Endothelial cell of umbilical vein (primary cell): Measurements from ENCODE around the gene SUMF1. TPM values are rescaled to one million over a fixed set of nuclear protein-coding genes. Genes with fewer than 3 reads are reported as not detected.

Experiments used
- BruUV-seq: library from RNA; stranded (reverse); fragments of 400-500 nt; replicated peaks from 2 replicates; lab custom pipeline; 2021; lab: Mats Ljungman, UMichigan
- CTCF ChIA-PET: fragments of 300-600, 350-600 bp; sonication (Branson Sonifier 250); formaldehyde crosslinking; loops from one replicate; lab custom pipeline; 2021; ENCODE audit warnings: antibody characterized with exemption, inconsistent platforms; lab: Charles Lee
- POLR2A ChIA-PET: fragments of 300-600, 350-600 bp; sonication (Branson Sonifier 250); formaldehyde crosslinking; loops from one replicate; lab custom pipeline; 2021; ENCODE audit warnings: antibody characterized with exemption, inconsistent platforms; lab: Charles Lee
- DNase-seq: peaks from one replicate; pipeline ENCODE4 v3.0.0-alpha.2; 2011; ENCODE audit warnings: low read depth, low spot score
- FAIRE-seq: peaks from 2 replicates; lab custom pipeline; 2011; peaks lifted over from hg19 to GRCh38; lab: Jason Lieb, UNC
- H2AFZ ChIP-seq: 2 replicates; pipeline ENCODE4 v1.6.0; 2012; ENCODE audit warnings: low read depth, low read length, control low read depth, inconsistent platforms
- H3K27ac ChIP-seq: 2 replicates; pipeline ENCODE4 v1.5.1; 2011; ENCODE audit warnings: low read depth, mild to moderate bottlenecking, control low read depth, low read length, moderate library complexity; ENCODE audit not compliant: insufficient read depth
- H3K27me3 ChIP-seq, 2 experiments: 2 replicates each; pipeline versions ENCODE4 v1.6.0 to v1.6.1; 2011; ENCODE audit warnings: low read length in 2 of 2, mixed read lengths in 1 of 2; ENCODE audit not compliant: control insufficient read depth in 2 of 2, insufficient read depth in 2 of 2
- H3K36me3 ChIP-seq, 2 experiments: 2 replicates in 1 of 2; 3 replicates in 1 of 2; pipeline ENCODE4 v1.5.1; 2011; ENCODE audit warnings: low read length in 2 of 2, mild to moderate bottlenecking in 1 of 2, moderate library complexity in 1 of 2; ENCODE audit not compliant: control insufficient read depth in 2 of 2, insufficient read depth in 2 of 2; ENCODE audit errors: extremely low read depth in 1 of 2
- H3K4me1 ChIP-seq: 3 replicates; pipeline ENCODE4 v1.5.1; 2011; ENCODE audit warnings: mild to moderate bottlenecking, low read length; ENCODE audit not compliant: control insufficient read depth, insufficient read depth; ENCODE audit errors: extremely low read depth
- H3K4me2 ChIP-seq: 2 replicates; pipeline ENCODE4 v1.6.1; 2011; ENCODE audit warnings: low read length, control low read depth, mixed read lengths; ENCODE audit not compliant: insufficient read depth
- H3K4me3 ChIP-seq, 3 experiments: fragments of 200-600 bp in 1 of 3; sonication (generic), shearing (Covaris generic) in 1 of 3; replicated peaks in 1 of 3; 2 replicates each; pipeline ENCODE4 v1.5.1; 2011 to 2016; ENCODE audit warnings: control low read depth in 3 of 3, low read length in 3 of 3, mild to moderate bottlenecking in 2 of 3, inconsistent platforms in 1 of 3, low read depth in 1 of 3, moderate library complexity in 1 of 3; ENCODE audit not compliant: insufficient read depth in 1 of 3
- H3K79me2 ChIP-seq: 2 replicates; pipeline ENCODE4 v1.6.0; 2012; ENCODE audit warnings: low read length, inconsistent platforms; ENCODE audit not compliant: control insufficient read depth, insufficient read depth
- H3K9ac ChIP-seq: replicated peaks from 2 replicates; pipeline ENCODE3; 2011; ENCODE audit warnings: low read length, control low read depth; ENCODE audit not compliant: insufficient read depth; ENCODE audit errors: extremely low read depth
- H3K9me1 ChIP-seq: replicated peaks from 3 replicates; pipeline ENCODE4 v1.6.0; 2011; ENCODE audit warnings: mild to moderate bottlenecking, low read length; ENCODE audit not compliant: control insufficient read depth, insufficient read depth; ENCODE audit errors: extremely low read depth
- H3K9me3 ChIP-seq: replicated peaks from 2 replicates; pipeline ENCODE4 v1.5.1; 2012; ENCODE audit warnings: low read length, inconsistent platforms; ENCODE audit not compliant: control insufficient read depth, insufficient read depth
- H4K20me1 ChIP-seq: replicated peaks from 2 replicates; pipeline ENCODE3; 2011; ENCODE audit warnings: mild to moderate bottlenecking, low read length; ENCODE audit not compliant: control insufficient read depth, insufficient read depth; ENCODE audit errors: extremely low read depth
- EZH2 ChIP-seq: IDR thresholded peaks from 2 replicates; pipeline ENCODE4 v1.6.1; 2012; ENCODE audit warnings: borderline replicate concordance, low read depth, mild to moderate bottlenecking, moderate library complexity, low read length, inconsistent platforms; ENCODE audit not compliant: severe bottlenecking
- FOS ChIP-seq: IDR thresholded peaks from 2 replicates; pipeline ENCODE4 v1.6.1; 2011; ENCODE audit warnings: mild to moderate bottlenecking, low read length, moderate library complexity, borderline replicate concordance; ENCODE audit not compliant: insufficient read depth
- GATA2 ChIP-seq: IDR thresholded peaks from 2 replicates; pipeline ENCODE4 v1.7.0; 2011; ENCODE audit warnings: low read depth, mild to moderate bottlenecking, moderate library complexity, mixed read lengths, low read length; ENCODE audit not compliant: insufficient read length, insufficient read depth
- JUN ChIP-seq: IDR thresholded peaks from 2 replicates; pipeline ENCODE4 v1.6.1; 2011; ENCODE audit warnings: borderline replicate concordance, low read depth; ENCODE audit not compliant: insufficient read length, insufficient read depth
- MAX ChIP-seq: IDR thresholded peaks from 2 replicates; pipeline ENCODE4 v1.6.1; 2011; ENCODE audit not compliant: insufficient read depth, insufficient read length
- MYC ChIP-seq: IDR thresholded peaks from one replicate; pipeline ENCODE4 v1.6.1; 2011; ENCODE audit warnings: mild to moderate bottlenecking, low read depth, low read length
- POLR2A ChIP-seq: IDR thresholded peaks from 2 replicates; pipeline ENCODE4 v1.6.1; 2012; ENCODE audit warnings: low read depth, mild to moderate bottlenecking, control low read depth, low read length
- POLR2AphosphoS5 ChIP-seq: IDR thresholded peaks from 2 replicates; pipeline ENCODE4 v1.6.1; 2012; ENCODE audit warnings: low read depth, mild to moderate bottlenecking, control low read depth, low read length, moderate library complexity; ENCODE audit not compliant: insufficient read depth
- dilution Hi-C: fragments of 300-500 bp; cut with MboI; formaldehyde crosslinking; loops from one replicate; pipeline ENCODE4 v1.15.0; 2019; ENCODE audit warnings: low sequenced_read_pairs; ENCODE audit not compliant: extremely low pct_ligation_motif_present
- intact Hi-C: fragments of 100-400 bp; cut with micrococcal nuclease; formaldehyde crosslinking; loops from one replicate; pipeline ENCODE4 v1.10.0; 2022
- polyA plus RNA-seq, 4 experiments: library from polyadenylated mRNA; depleted of rRNA in 3 of 4; stranded (reverse) in 3 of 4; unstranded in 1 of 4; fragments of >200 nt; gene quantifications; 2 replicates each; pipeline versions ENCODE4 v1.2.1 to v1.2.3, GENCODE V29; 2011 to 2012; ENCODE audit warnings: missing spikeins in 1 of 4
- total RNA-seq: library from RNA; stranded (reverse); gene quantifications from 2 replicates; pipeline ENCODE4 v1.2.3, GENCODE V29; 2021

SUMF1 gene
- total and polyA plus RNA-seq, 2 donors (not counting 3 experiments of a cell fraction or from before 2014, with no cell fraction given) = 31.5 to 46.8 TPM

- no peaks in the 10 kb centered on the region for H3K9me1 ChIP-seq
- no peaks in the 10 kb centered on the region for H3K79me2 ChIP-seq
- BruUV-seq = no TSS peak
- ChIA-PET CTCF (no interaction called here), POLR2A (interaction anchor here (2.4 kb wide), 1 partner anchor 18 kb away, joined by 9 read pairs; the partner anchor contains the start of gene ITPR1)
- no peaks in the 10 kb centered on the region for H3K36me3 ChIP-seq
- H3K27ac ChIP-seq = no peak overlapping the region
- no peak overlapping the region for H2AFZ ChIP-seq
- H3K4me1 ChIP-seq = no peaks in the 10 kb centered on the region
- H3K4me3 ChIP-seq = no peak overlapping the region
- H3K9ac ChIP-seq = no peak overlapping the region
- dilution Hi-C loops = no loop called here
- H3K4me2 ChIP-seq = no peak overlapping the region
- DNase-seq = no peak
- intact Hi-C loops = no loop called here
- no peak for FAIRE-seq
- H3K9me3 ChIP-seq = no peaks in the 10 kb centered on the region
- H4K20me1 ChIP-seq = no peaks in the 10 kb centered on the region
- TF ChIP-seq GATA2 = no peak
- no peak for TF ChIP-seq MYC
- no peak for TF ChIP-seq MAX
- no peak for TF ChIP-seq EZH2
- TF ChIP-seq POLR2AphosphoS5 = no peak
- TF ChIP-seq FOS = no peak
- TF ChIP-seq POLR2A = no peak
- no peak for TF ChIP-seq JUN
- H3K27me3 ChIP-seq = no peaks in the 10 kb centered on the region
These were observed 44.6 kb upstream of the SUMF1 start for GRCh38 chr3:4511491-4512262.
